ENCODE results near the gene SNTB2.

GRCh38 chr16:69199382-69199781, 12.4 kb downstream of the SNTB2 start:
- no peak for TF ChIP-seq CTCF (conservative IDR thresholded peaks at IDR 0.05)
- TF ChIP-seq EZH2 (IDR thresholded peaks at IDR 0.05; ENCODE audit: low read depth): no peak

Data from PC-9 (cell line).